ENCODE results near the gene CSF2RB.

The CSF2RB gene

GRCh38 chr22:36885474-36885873 lies 28.0 kb upstream of the CSF2RB start:
- in situ Hi-C loops (cut with MboI; ENCODE audit: low pct_unique_long_range_greater_than_20kb, low sequenced_read_pairs): no loop called here

GRCh38 chr22:36886016-36886415 lies 27.4 kb upstream of the CSF2RB start:
- in situ Hi-C loops (cut with MboI; ENCODE audit: low pct_unique_long_range_greater_than_20kb, low sequenced_read_pairs): no loop called here
- DNase-seq: no peak

More at GRCh38 chr22:36885474-36885873, 28.0 kb upstream of the CSF2RB start:
- no peak for DNase-seq

DNA sequence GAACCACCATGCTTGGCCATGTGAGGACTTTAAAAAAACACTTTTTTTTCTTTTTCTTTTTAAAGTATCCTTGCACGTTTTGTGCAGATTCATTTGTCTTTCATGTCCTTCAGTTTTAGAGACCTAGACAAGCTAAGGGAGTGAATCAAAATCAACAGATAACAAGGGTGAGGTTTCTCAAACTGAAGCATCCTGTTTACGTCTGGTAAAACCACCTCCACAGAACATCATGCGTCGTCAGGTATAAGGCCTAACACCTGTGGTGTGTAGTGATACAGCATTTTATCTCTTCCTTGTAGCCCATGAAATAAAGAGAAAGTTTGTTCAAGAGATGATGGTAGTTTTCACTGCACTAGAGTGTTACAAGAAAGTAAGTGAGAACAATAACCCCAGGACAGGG lies 26.3 kb upstream of the CSF2RB start:
- in situ Hi-C loops (cut with MboI; ENCODE audit: low pct_unique_long_range_greater_than_20kb, low sequenced_read_pairs): no loop called here

GRCh38 chr22:36891646-36892045 lies 21.8 kb upstream of the CSF2RB start:
- no peak for DNase-seq
- in situ Hi-C loops (cut with MboI; ENCODE audit: low pct_unique_long_range_greater_than_20kb, low sequenced_read_pairs): no loop called here

More for the DNA sequence above, 26.3 kb upstream of the CSF2RB start:
- DNase-seq: no peak

- in situ Hi-C loops (cut with MboI; ENCODE audit: low pct_unique_long_range_greater_than_20kb, low sequenced_read_pairs): no loop called here
- no peak for DNase-seq
These were observed 21.1 kb upstream of the CSF2RB start for GRCh38 chr22:36892292-36892691.

GRCh38 chr22:36893262-36893661 lies 20.2 kb upstream of the CSF2RB start:
- in situ Hi-C loops (cut with MboI; ENCODE audit: low pct_unique_long_range_greater_than_20kb, low sequenced_read_pairs): no loop called here
- no peak for DNase-seq

- DNase-seq: no peak
- in situ Hi-C loops (cut with MboI; ENCODE audit: low pct_unique_long_range_greater_than_20kb, low sequenced_read_pairs): no loop called here
These were observed 19.2 kb upstream of the CSF2RB start for GRCh38 chr22:36894266-36894665.

DNA sequence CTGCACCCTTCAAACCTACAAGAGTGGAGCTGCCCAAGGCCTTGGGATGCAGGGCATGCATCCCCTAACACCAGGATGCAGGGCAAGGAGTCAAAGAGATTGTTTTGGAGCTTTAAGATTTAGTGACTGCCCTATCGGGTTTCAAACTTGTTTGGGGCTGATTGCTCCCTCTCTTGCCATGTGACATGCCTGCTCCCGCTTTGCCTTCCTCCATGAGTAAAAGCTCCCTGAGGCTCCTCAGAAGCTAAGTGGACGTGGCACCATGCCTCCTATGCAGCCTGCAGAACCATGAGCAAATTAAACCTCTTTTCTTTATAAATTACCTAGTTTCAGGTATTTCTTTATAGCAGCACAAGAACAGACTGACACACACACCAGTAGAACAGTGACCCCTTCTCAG lies 15.8 kb upstream of the CSF2RB start:
- DNase-seq: no peak
- in situ Hi-C loops (cut with MboI; ENCODE audit: low pct_unique_long_range_greater_than_20kb, low sequenced_read_pairs): no loop called here

GRCh38 chr22:36898690-36899089 lies 14.7 kb upstream of the CSF2RB start:
- no peak for DNase-seq
- in situ Hi-C loops (cut with MboI; ENCODE audit: low pct_unique_long_range_greater_than_20kb, low sequenced_read_pairs): no loop called here

DNA sequence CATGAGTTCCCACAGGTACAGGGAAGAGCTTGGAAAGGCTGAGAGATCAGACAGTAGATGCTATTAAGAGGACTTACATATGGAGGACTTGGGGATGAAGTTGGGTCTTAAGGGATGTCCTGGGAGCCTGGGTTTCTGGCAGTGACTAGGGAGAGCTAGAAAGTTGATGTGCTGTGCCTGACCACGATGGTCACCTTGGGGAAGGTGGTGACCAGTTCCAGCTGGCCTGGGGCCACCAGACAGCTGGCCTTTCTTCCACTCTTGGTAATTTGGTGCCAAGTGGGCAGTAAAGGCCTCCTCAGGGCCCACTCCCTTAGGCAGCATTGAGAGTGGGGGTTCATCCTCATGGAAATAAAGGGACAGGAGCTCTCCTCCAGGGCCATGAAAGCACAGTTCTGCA lies 13.9 kb upstream of the CSF2RB start:
- in situ Hi-C loops (cut with MboI; ENCODE audit: low pct_unique_long_range_greater_than_20kb, low sequenced_read_pairs): no loop called here
- no peak for DNase-seq

DNA sequence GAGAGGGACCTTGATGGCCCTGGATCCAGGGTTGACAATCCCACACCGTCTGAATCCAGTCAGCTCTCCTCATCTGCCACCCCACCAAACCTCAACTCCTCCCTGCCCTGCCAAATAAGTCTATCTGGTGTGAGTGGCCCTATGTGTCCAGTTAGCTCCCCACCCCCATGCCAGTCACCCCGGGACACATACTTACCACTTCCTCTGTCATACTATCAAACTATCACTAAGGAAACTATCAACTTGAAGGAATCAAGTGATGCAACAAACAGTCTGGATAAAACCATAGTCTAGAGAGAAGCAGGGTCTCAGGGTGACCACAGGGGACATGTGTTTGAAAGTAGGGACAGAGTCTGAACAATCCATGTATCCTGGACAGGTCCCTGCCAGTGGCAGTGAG lies 13.2 kb upstream of the CSF2RB start:
- in situ Hi-C loops (cut with MboI; ENCODE audit: low pct_unique_long_range_greater_than_20kb, low sequenced_read_pairs): no loop called here
- DNase-seq: no peak

- in situ Hi-C loops (cut with MboI; ENCODE audit: low pct_unique_long_range_greater_than_20kb, low sequenced_read_pairs): no loop called here
- no peak for DNase-seq
These were observed 12.5 kb upstream of the CSF2RB start for GRCh38 chr22:36900880-36901279.

DNA sequence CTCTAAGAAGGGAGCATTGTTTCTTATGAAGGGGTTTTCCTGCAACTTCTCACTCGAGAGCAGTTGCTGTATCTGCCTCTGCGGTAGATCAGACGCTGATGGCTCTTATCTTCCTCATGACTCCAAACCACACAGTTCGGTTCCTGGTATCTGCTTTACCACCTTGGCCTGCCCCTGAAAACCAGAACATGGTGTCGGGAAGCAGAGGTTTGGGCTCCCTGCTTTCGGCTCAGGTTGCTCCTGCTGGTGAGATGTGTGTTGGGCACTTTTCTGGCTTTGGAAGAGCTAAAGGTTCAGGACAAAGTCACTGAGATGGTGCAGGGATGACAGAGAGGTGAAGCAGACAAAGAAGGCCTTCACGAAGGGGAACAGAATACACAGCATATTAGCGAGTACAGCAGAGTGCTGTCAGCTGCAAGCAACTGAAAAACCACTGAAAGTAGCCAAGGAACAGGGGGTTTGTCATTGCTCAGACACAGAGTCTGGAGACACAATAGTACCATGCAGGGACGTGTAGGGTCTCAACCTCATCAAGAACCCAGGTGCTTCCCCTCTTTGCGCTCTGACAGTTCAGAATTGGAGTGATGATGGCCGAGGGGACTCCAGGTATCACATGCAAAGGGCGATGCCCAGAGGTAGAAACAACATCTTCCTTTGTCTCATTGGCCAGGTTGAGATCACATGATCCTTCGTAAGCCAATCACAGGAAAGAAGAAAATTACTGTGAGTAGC lies 11.9 kb upstream of the CSF2RB start:
- in situ Hi-C loops (cut with MboI; ENCODE audit: low pct_unique_long_range_greater_than_20kb, low sequenced_read_pairs): no loop called here
- no peak for DNase-seq

GRCh38 chr22:36902143-36902926 lies 11.1 kb upstream of the CSF2RB start:
- DNase-seq: no peak
- in situ Hi-C loops (cut with MboI; ENCODE audit: low pct_unique_long_range_greater_than_20kb, low sequenced_read_pairs): no loop called here

- in situ Hi-C loops (cut with MboI; ENCODE audit: low pct_unique_long_range_greater_than_20kb, low sequenced_read_pairs): no loop called here
- DNase-seq: no peak
These were observed 9.1 kb upstream of the CSF2RB start for GRCh38 chr22:36904260-36904880.

GRCh38 chr22:36907253-36908195 lies 5.9 kb upstream of the CSF2RB start:
- DNase-seq: no peak
- in situ Hi-C loops (cut with MboI; ENCODE audit: low pct_unique_long_range_greater_than_20kb, low sequenced_read_pairs): no loop called here

GRCh38 chr22:36910461-36910860 lies 3.0 kb upstream of the CSF2RB start:
- in situ Hi-C loops (cut with MboI; ENCODE audit: low pct_unique_long_range_greater_than_20kb, low sequenced_read_pairs): no loop called here
- no peak for DNase-seq

- no peak for DNase-seq
- in situ Hi-C loops (cut with MboI; ENCODE audit: low pct_unique_long_range_greater_than_20kb, low sequenced_read_pairs): no loop called here
These were observed 1.4 kb upstream of the CSF2RB start for GRCh38 chr22:36911887-36912661.

Data from KBM-7 (cell line).